Chondrocyte (in vitro differentiated cells): ENCODE results near the gene ACTA1. TPM values are rescaled to one million over a fixed set of nuclear protein-coding genes. Genes with fewer than 3 reads are reported as not detected.

Experiments
- DNase-seq: peaks from one replicate; pipeline ENCODE4 v3.0.0; 2021; ENCODE audit warnings: mixed read lengths, low spot score
- H3K27ac Mint-ChIP-seq: one replicate; pipeline ENCODE4 v1.8.0; 2021; ENCODE audit warnings: mild to moderate bottlenecking, moderate library complexity, mixed read lengths; ENCODE audit not compliant: unreplicated experiment
- H3K27me3 Mint-ChIP-seq: 2 replicates; pipeline ENCODE4 v1.8.0; 2021; ENCODE audit warnings: low read depth, mixed read lengths
- H3K36me3 Mint-ChIP-seq: 2 replicates; pipeline ENCODE4 v1.8.0; 2021; ENCODE audit warnings: low read depth, mixed read lengths
- H3K4me1 Mint-ChIP-seq: 2 replicates; pipeline ENCODE4 v1.8.0; 2021; ENCODE audit warnings: low read depth, mild to moderate bottlenecking, mixed read lengths
- H3K4me3 Mint-ChIP-seq: one replicate; pipeline ENCODE4 v1.8.0; 2021; ENCODE audit warnings: mild to moderate bottlenecking, moderate library complexity, mixed read lengths; ENCODE audit not compliant: unreplicated experiment
- H3K9me3 Mint-ChIP-seq: 2 replicates; pipeline ENCODE4 v1.8.0; 2021; ENCODE audit warnings: low read depth, mixed read lengths
- CTCF ChIP-seq: fragments of 200-600 bp; sonication (generic); IDR thresholded peaks from 2 replicates; pipeline ENCODE4 v1.5.0; 2021; ENCODE audit warnings: antibody characterized with exemption, mild to moderate bottlenecking, moderate library complexity
- total RNA-seq: library from RNA; stranded (reverse); gene quantifications from 3 replicates; pipeline ENCODE4 v1.2.1, GENCODE V29; 2021

The ACTA1 gene
- total RNA-seq, 1 donor from 2014 or later, result 3.5 TPM

GRCh38 chr1:229474509-229474908 lies 40.6 kb upstream of the ACTA1 start:
- TF ChIP-seq CTCF, result no peak
- H3K27me3 Mint-ChIP-seq, result no peaks in the 10 kb centered on the region
- H3K9me3 Mint-ChIP-seq, result no peaks in the 10 kb centered on the region
- H3K27ac Mint-ChIP-seq, result no peak overlapping the region
- no peak for DNase-seq
- H3K4me1 Mint-ChIP-seq, result no peaks in the 10 kb centered on the region
- H3K4me3 Mint-ChIP-seq, result no peak overlapping the region
- H3K36me3 Mint-ChIP-seq, result peaks cover 29% of the 10 kb centered on the region

GRCh38 chr1:229471175-229471574 lies 37.3 kb upstream of the ACTA1 start:
- no peak for DNase-seq
- Mint-ChIP-seq H3K4me3 (no peak overlapping the region), H3K36me3 (peaks cover 33% of the 10 kb centered on the region), H3K27ac (no peak overlapping the region), H3K27me3 (no peaks in the 10 kb centered on the region), H3K9me3 (no peaks in the 10 kb centered on the region), H3K4me1 (no peaks in the 10 kb centered on the region)
- no peak for TF ChIP-seq CTCF

- no peak for TF ChIP-seq CTCF
- no peak for DNase-seq
- Mint-ChIP-seq H3K4me1 (no peaks in the 10 kb centered on the region), H3K27ac (no peak overlapping the region), H3K9me3 (no peaks in the 10 kb centered on the region), H3K36me3 (peaks cover 32% of the 10 kb centered on the region), H3K4me3 (no peak overlapping the region), H3K27me3 (no peaks in the 10 kb centered on the region)
These were observed 36.6 kb upstream of the ACTA1 start for GRCh38 chr1:229470406-229471043.

GRCh38 chr1:229466887-229467286 lies 33.0 kb upstream of the ACTA1 start:
- H3K27me3 Mint-ChIP-seq, result no peaks in the 10 kb centered on the region
- no peak overlapping the region for H3K27ac Mint-ChIP-seq
- no peak for DNase-seq
- peaks cover 39% of the 10 kb centered on the region for H3K36me3 Mint-ChIP-seq
- no peaks in the 10 kb centered on the region for H3K4me1 Mint-ChIP-seq
- no peak overlapping the region for H3K4me3 Mint-ChIP-seq
- no peaks in the 10 kb centered on the region for H3K9me3 Mint-ChIP-seq
- TF ChIP-seq CTCF, result no peak

- H3K36me3 Mint-ChIP-seq, result peaks cover 42% of the 10 kb centered on the region
- TF ChIP-seq CTCF, result no peak
- no peak overlapping the region for H3K4me3 Mint-ChIP-seq
- H3K27ac Mint-ChIP-seq, result no peak overlapping the region
- no peak for DNase-seq
- H3K9me3 Mint-ChIP-seq, result no peaks in the 10 kb centered on the region
- H3K27me3 Mint-ChIP-seq, result no peaks in the 10 kb centered on the region
- no peaks in the 10 kb centered on the region for H3K4me1 Mint-ChIP-seq
These were observed 30.8 kb upstream of the ACTA1 start for GRCh38 chr1:229464672-229465071.
